SJCRH30 (cell line): ENCODE data around the gene PDHX. TPM values are rescaled to one million over a fixed set of nuclear protein-coding genes. Genes with fewer than 3 reads are reported as not detected.

Experiments used
- DNase-seq, 2 experiments: peaks; one replicate each; pipeline ENCODE4 v3.0.0-alpha.2; 2015 to 2020
- H3K27ac ChIP-seq: fragments of 250-450 bp; sonication (Bioruptor Pico); 2 replicates; pipeline ENCODE4 v1.5.1; 2020; ENCODE audit warnings: mild to moderate bottlenecking, moderate library complexity
- H3K27me3 ChIP-seq: fragments of 250-450 bp; sonication (Bioruptor Pico); 2 replicates; pipeline ENCODE4 v1.5.1; 2020; ENCODE audit warnings: mild to moderate bottlenecking, moderate library complexity
- H3K36me3 ChIP-seq: fragments of 250-450 bp; sonication (Bioruptor Pico); 2 replicates; pipeline ENCODE4 v1.5.1; 2020; ENCODE audit warnings: mild to moderate bottlenecking, moderate library complexity
- H3K4me1 ChIP-seq: fragments of 250-450 bp; sonication (Bioruptor Pico); 2 replicates; pipeline ENCODE4 v1.5.1; 2020; ENCODE audit warnings: mild to moderate bottlenecking, moderate library complexity
- H3K4me3 ChIP-seq: fragments of 250-450 bp; sonication (Bioruptor Pico); 2 replicates; pipeline ENCODE4 v1.5.1; 2020; ENCODE audit warnings: mild to moderate bottlenecking, moderate library complexity
- H3K9me3 ChIP-seq: fragments of 250-450 bp; sonication (Bioruptor Pico); replicated peaks from 2 replicates; pipeline ENCODE4 v1.5.1; 2020; ENCODE audit warnings: mild to moderate bottlenecking, moderate library complexity
- total RNA-seq: library from RNA; depleted of rRNA; stranded (reverse); fragments of >200 nt; shearing (Covaris generic); gene quantifications from 2 replicates; pipeline ENCODE4 v1.2.3, GENCODE V29; 2014

The PDHX gene
- total RNA-seq, 1 experiment from 2014 or later: 25.6 TPM

- no peaks in the 10 kb centered on the region for H3K9me3 ChIP-seq
- no peaks in the 10 kb centered on the region for H3K4me1 ChIP-seq
- H3K36me3 ChIP-seq: peaks cover 8% of the 10 kb centered on the region; the same call in 1 of the 2 replicates
- no peak overlapping the region for H3K4me3 ChIP-seq
- no peak for DNase-seq
- H3K27me3 ChIP-seq: no peaks in the 10 kb centered on the region
- no peak overlapping the region for H3K27ac ChIP-seq
Measured at GRCh38 chr11:34957606-34958005, 41.2 kb downstream of the PDHX start.

- peaks cover 8% of the 10 kb centered on the region; the same call in 1 of the 2 replicates for H3K36me3 ChIP-seq
- H3K27ac ChIP-seq: no peak overlapping the region
- no peaks in the 10 kb centered on the region for H3K27me3 ChIP-seq
- no peaks in the 10 kb centered on the region for H3K4me1 ChIP-seq
- no peak overlapping the region for H3K4me3 ChIP-seq
- H3K9me3 ChIP-seq: no peaks in the 10 kb centered on the region
- no peak for DNase-seq
Measured at GRCh38 chr11:34959770-34960169, 43.4 kb downstream of the PDHX start.

- no peaks in the 10 kb centered on the region for H3K9me3 ChIP-seq
- no peak for DNase-seq
- H3K27me3 ChIP-seq: no peaks in the 10 kb centered on the region
- H3K4me3 ChIP-seq: no peak overlapping the region
- H3K27ac ChIP-seq: no peak overlapping the region
- H3K36me3 ChIP-seq: peaks cover 8% of the 10 kb centered on the region; the same call in 1 of the 2 replicates
- no peaks in the 10 kb centered on the region for H3K4me1 ChIP-seq
Measured at GRCh38 chr11:34960277-34960676, 43.9 kb downstream of the PDHX start.

- H3K27ac ChIP-seq: no peak overlapping the region
- no peaks in the 10 kb centered on the region for H3K9me3 ChIP-seq
- H3K36me3 ChIP-seq: peaks cover 8% of the 10 kb centered on the region; the same call in 1 of the 2 replicates
- H3K27me3 ChIP-seq: no peaks in the 10 kb centered on the region
- H3K4me1 ChIP-seq: no peaks in the 10 kb centered on the region
- no peak for DNase-seq
- no peak overlapping the region for H3K4me3 ChIP-seq
Measured at GRCh38 chr11:34962034-34962433, 45.6 kb downstream of the PDHX start.

GRCh38 chr11:34963351-34963750 lies 46.9 kb downstream of the PDHX start:
- Histone ChIP-seq H3K4me3 (no peak overlapping the region), H3K27ac (no peak overlapping the region), H3K4me1 (no peaks in the 10 kb centered on the region), H3K36me3 (peaks cover 13% of the 10 kb centered on the region), H3K9me3 (no peaks in the 10 kb centered on the region), H3K27me3 (no peaks in the 10 kb centered on the region)
- DNase-seq: no peak

GRCh38 chr11:34964610-34965331 lies 48.4 kb downstream of the PDHX start:
- no peak for DNase-seq
- Histone ChIP-seq H3K4me1 (no peaks in the 10 kb centered on the region), H3K27me3 (no peaks in the 10 kb centered on the region), H3K27ac (no peak overlapping the region), H3K36me3 (peaks cover 22% of the 10 kb centered on the region), H3K4me3 (no peak overlapping the region), H3K9me3 (no peaks in the 10 kb centered on the region)

- no peak for DNase-seq
- Histone ChIP-seq H3K9me3 (no peaks in the 10 kb centered on the region), H3K4me1 (no peaks in the 10 kb centered on the region), H3K36me3 (peaks cover 45% of the 10 kb centered on the region), H3K27me3 (no peaks in the 10 kb centered on the region), H3K27ac (no peak overlapping the region), H3K4me3 (no peak overlapping the region)
Measured at GRCh38 chr11:34968862-34969261, 52.4 kb downstream of the PDHX start.

GRCh38 chr11:34970033-34970432 lies 53.6 kb downstream of the PDHX start:
- no peak overlapping the region for H3K27ac ChIP-seq

GRCh38 chr11:34970480-34970879 lies 54.1 kb downstream of the PDHX start:
- DNase-seq: no peak
- H3K27ac ChIP-seq: no peak overlapping the region
- H3K9me3 ChIP-seq: no peaks in the 10 kb centered on the region
- H3K4me3 ChIP-seq: no peak overlapping the region
- H3K36me3 ChIP-seq: peaks cover 51% of the 10 kb centered on the region
- H3K4me1 ChIP-seq: no peaks in the 10 kb centered on the region
- no peaks in the 10 kb centered on the region for H3K27me3 ChIP-seq

More at GRCh38 chr11:34970033-34970432, 53.6 kb downstream of the PDHX start:
- no peaks in the 10 kb centered on the region for H3K4me1 ChIP-seq
- no peaks in the 10 kb centered on the region for H3K9me3 ChIP-seq
- no peak overlapping the region for H3K4me3 ChIP-seq
- peaks cover 51% of the 10 kb centered on the region for H3K36me3 ChIP-seq
- no peaks in the 10 kb centered on the region for H3K27me3 ChIP-seq
- no peak for DNase-seq

GRCh38 chr11:34971928-34972327 lies 55.5 kb downstream of the PDHX start:
- DNase-seq: no peak
- H3K27me3 ChIP-seq: no peaks in the 10 kb centered on the region
- peaks cover 10% of the 10 kb centered on the region for H3K4me1 ChIP-seq
- H3K9me3 ChIP-seq: no peaks in the 10 kb centered on the region
- no peak overlapping the region for H3K27ac ChIP-seq
- H3K4me3 ChIP-seq: no peak overlapping the region
- peaks cover 51% of the 10 kb centered on the region for H3K36me3 ChIP-seq

- no peaks in the 10 kb centered on the region for H3K9me3 ChIP-seq
- no peak overlapping the region for H3K27ac ChIP-seq
- H3K4me1 ChIP-seq: peaks cover 15% of the 10 kb centered on the region
- H3K36me3 ChIP-seq: peaks cover 50% of the 10 kb centered on the region
- H3K27me3 ChIP-seq: no peaks in the 10 kb centered on the region
- no peak overlapping the region for H3K4me3 ChIP-seq
- DNase-seq: no peak
Measured at GRCh38 chr11:34972366-34972765, 55.9 kb downstream of the PDHX start.

- Histone ChIP-seq H3K36me3 (peaks cover 45% of the 10 kb centered on the region), H3K27ac (no peak overlapping the region), H3K4me1 (peaks cover 20% of the 10 kb centered on the region), H3K4me3 (no peak overlapping the region), H3K9me3 (no peaks in the 10 kb centered on the region), H3K27me3 (no peaks in the 10 kb centered on the region)
- DNase-seq: no peak
Measured at GRCh38 chr11:34972892-34973291, 56.5 kb downstream of the PDHX start.

- H3K9me3 ChIP-seq: no peaks in the 10 kb centered on the region
- no peak for DNase-seq
- H3K4me1 ChIP-seq: peaks cover 34% of the 10 kb centered on the region
- no peak overlapping the region for H3K27ac ChIP-seq
- peaks cover 36% of the 10 kb centered on the region for H3K36me3 ChIP-seq
- H3K4me3 ChIP-seq: no peak overlapping the region
- no peaks in the 10 kb centered on the region for H3K27me3 ChIP-seq
Measured at GRCh38 chr11:34975482-34975881, 59.1 kb downstream of the PDHX start.

GRCh38 chr11:34976496-34977088 lies 60.2 kb downstream of the PDHX start:
- H3K9me3 ChIP-seq: no peaks in the 10 kb centered on the region
- H3K27ac ChIP-seq: peak overlapping the region; percentile 34; the same call in 1 of the 2 replicates
- no peaks in the 10 kb centered on the region for H3K27me3 ChIP-seq
- DNase-seq: peak in 1 of 2 experiments; percentile 2
- no peak overlapping the region for H3K4me3 ChIP-seq
- H3K4me1 ChIP-seq: peaks cover 34% of the 10 kb centered on the region
- peaks cover 33% of the 10 kb centered on the region for H3K36me3 ChIP-seq

- DNase-seq: peak in 1 of 2 experiments; percentile 22
Measured at GRCh38 chr11:34977089-34977912, 60.9 kb downstream of the PDHX start.

More at GRCh38 chr11:34977089-34977912, 60.9 kb downstream of the PDHX start:
- Histone ChIP-seq H3K27ac (peak overlapping the region; percentile 34; the same call in 1 of the 2 replicates), H3K27me3 (no peaks in the 10 kb centered on the region), H3K4me1 (peaks cover 34% of the 10 kb centered on the region), H3K9me3 (no peaks in the 10 kb centered on the region), H3K36me3 (peaks cover 29% of the 10 kb centered on the region), H3K4me3 (no peak overlapping the region)
